ENCODE results near the gene IER5L.

IER5L gene

DNA sequence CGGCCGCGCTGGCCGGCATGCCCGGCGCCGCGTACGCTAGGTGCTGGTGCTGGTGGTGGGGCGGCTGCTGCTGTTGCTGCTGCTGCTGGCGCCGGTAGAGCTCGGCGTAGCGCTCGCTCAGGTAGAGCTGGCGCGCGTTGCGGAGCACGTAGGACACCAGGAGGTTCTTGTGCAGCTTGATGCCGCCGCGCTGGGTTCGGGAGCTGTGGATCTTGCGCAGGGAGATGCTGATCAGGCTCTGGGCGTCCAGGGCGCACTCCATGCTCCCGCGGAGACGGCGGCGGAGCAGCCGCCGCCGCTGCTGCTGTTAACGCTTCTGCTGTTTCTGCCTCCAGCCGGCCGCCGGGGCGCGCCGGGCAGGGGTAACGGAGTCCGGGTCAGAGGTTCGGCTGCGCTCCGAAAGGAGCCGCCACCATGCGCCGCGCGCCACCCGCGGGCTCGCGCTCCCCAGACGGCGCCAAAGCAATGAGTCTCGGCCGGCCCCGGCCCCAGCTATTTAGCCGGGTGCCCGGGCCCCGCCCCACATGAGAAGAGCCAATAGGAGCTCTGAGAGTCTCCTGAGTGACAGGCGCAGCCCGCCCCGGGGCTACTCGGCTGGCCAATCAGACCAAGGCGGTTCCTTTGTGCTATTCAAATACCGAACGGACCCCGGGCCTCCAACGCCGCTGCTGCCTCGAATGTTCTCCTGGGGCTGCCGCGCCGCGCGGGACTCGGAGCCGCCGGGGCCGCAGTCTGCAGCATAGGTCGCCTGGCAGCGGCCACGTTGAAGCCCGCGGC is at the start of gene IER5L:
Gene IER5L (minus strand): TSS at position 471 of the 777 bp plus-strand sequence. CDS start 209 bp downstream, at position 262.
- Histone ChIP-seq H3K4me1 (ENCODE audit: insufficient read depth, low read length) (peaks cover 52% of the 10 kb centered on the region), H3K9ac (ENCODE audit: low read depth, low read length) (peak within 1 kb of the TSS; percentile 60), H3K36me3 (ENCODE audit: insufficient read depth, low read length) (no peaks in the 10 kb centered on the region), H3K79me2 (ENCODE audit: insufficient read depth, low read length) (no peaks in the 10 kb centered on the region), H3K27me3 (ENCODE audit: insufficient read depth, low read length, poor library complexity) (peaks cover 48% of the 10 kb centered on the region), H3K4me3 (ENCODE audit: low read depth in 1 of 2, low read length in 2 of 2) (peak within 1 kb of the TSS; percentile 37 to 80; a peak in 3 of 4 replicates), H2AFZ (ENCODE audit: low read depth, low read length) (peak within 1 kb of the TSS; percentile 69), H3K27ac (ENCODE audit: low read length) (no peak within 1 kb of the TSS), H4K20me1 (ENCODE audit: insufficient read depth, low read length) (0 out of 2 replicates have a peak, but pooled peaks cover 5% of the 10 kb centered on the region), H3K9me3 (ENCODE audit: insufficient read depth, low read length, severe bottlenecking) (no peaks in the 10 kb centered on the region), H3K4me2 (ENCODE audit: insufficient read depth, low read length) (peak within 1 kb of the TSS; percentile 90)
- DNase-seq (peak; percentile 91), ATAC-seq (ENCODE audit: insufficient read depth, low read depth) (peak; percentile 89)
- TF ChIP-seq EZH2 (IDR thresholded peaks at IDR 0.05; ENCODE audit: borderline replicate concordance, low read depth, low read length, severe bottlenecking) (peak; percentile 95), CTCF (IDR thresholded peaks at IDR 0.05; ENCODE audit: borderline replicate concordance, extremely low read depth, low read length, poor library complexity, severe bottlenecking) (no peak)

DNA sequence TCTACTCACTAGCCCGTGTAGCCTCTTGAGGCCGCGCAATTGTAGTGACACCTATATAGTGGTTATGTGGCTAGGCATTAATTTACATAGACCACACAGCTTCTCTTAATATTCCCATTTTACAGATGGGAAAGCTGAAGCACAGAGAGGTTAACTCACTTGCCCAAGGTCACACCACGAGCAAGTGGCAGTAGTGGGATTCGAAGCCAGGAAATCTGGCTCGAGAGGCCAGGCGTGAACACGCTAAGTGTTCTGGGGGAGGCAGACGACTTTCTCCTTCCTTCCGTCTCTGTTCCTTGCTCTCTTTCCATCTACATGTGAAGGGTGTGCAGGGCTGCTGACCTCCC is 49.8 kb upstream of the IER5L start:
- no peak overlapping the region for H3K9ac ChIP-seq (ENCODE audit: low read depth, low read length)
- no peak overlapping the region for H3K27ac ChIP-seq (ENCODE audit: low read length)
- H2AFZ ChIP-seq (ENCODE audit: low read depth, low read length): no peak overlapping the region
- DNase-seq (no peak), ATAC-seq (ENCODE audit: insufficient read depth, low read depth) (no peak)
- H3K9me3 ChIP-seq (ENCODE audit: insufficient read depth, low read length, severe bottlenecking): no peaks in the 10 kb centered on the region
- H3K4me1 ChIP-seq (ENCODE audit: insufficient read depth, low read length): peaks cover 7% of the 10 kb centered on the region
- H3K4me3 ChIP-seq (ENCODE audit: low read depth in 1 of 2, low read length in 2 of 2): no peak overlapping the region
- TF ChIP-seq EZH2 (IDR thresholded peaks at IDR 0.05; ENCODE audit: borderline replicate concordance, low read depth, low read length, severe bottlenecking): no peak
- H4K20me1 ChIP-seq (ENCODE audit: insufficient read depth, low read length): no peaks in the 10 kb centered on the region
- no peaks in the 10 kb centered on the region for H3K36me3 ChIP-seq (ENCODE audit: insufficient read depth, low read length)
- no peaks in the 10 kb centered on the region for H3K27me3 ChIP-seq (ENCODE audit: insufficient read depth, low read length, poor library complexity)
- no peak overlapping the region for H3K4me2 ChIP-seq (ENCODE audit: insufficient read depth, low read length)
- no peaks in the 10 kb centered on the region for H3K79me2 ChIP-seq (ENCODE audit: insufficient read depth, low read length)

DNA sequence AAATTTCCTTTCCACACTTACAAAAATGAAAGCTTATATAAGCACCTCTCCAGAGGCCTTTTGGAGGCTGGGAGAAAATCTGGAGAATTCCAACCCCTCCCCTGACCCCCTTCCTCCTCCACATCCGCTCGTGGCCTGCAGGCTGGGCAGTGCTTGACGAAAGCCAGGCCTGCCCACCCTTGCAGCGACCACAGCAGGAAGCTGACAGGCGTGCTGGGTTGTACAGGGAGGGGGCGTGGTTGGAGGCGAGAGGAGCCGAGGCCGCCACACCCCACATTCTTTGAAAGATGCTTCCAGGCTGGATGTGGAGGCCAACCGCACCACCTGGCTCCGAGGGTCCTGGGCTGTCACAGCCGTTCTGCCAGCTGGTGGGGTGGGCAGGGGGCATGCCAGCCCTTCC is 47.8 kb upstream of the IER5L start:
- ATAC-seq (ENCODE audit: insufficient read depth, low read depth) (peak; percentile 84), DNase-seq (peak; percentile 73)
- H4K20me1 ChIP-seq (ENCODE audit: insufficient read depth, low read length): no peaks in the 10 kb centered on the region
- no peak overlapping the region for H3K4me3 ChIP-seq (ENCODE audit: low read depth in 1 of 2, low read length in 2 of 2)
- H3K4me2 ChIP-seq (ENCODE audit: insufficient read depth, low read length): no peak overlapping the region; the same call in 1 of the 2 replicates
- H3K9ac ChIP-seq (ENCODE audit: low read depth, low read length): no peak overlapping the region
- TF ChIP-seq EZH2 (IDR thresholded peaks at IDR 0.05; ENCODE audit: borderline replicate concordance, low read depth, low read length, severe bottlenecking) (no peak), CTCF (IDR thresholded peaks at IDR 0.05; ENCODE audit: borderline replicate concordance, extremely low read depth, low read length, poor library complexity, severe bottlenecking) (no peak)
- no peaks in the 10 kb centered on the region for H3K9me3 ChIP-seq (ENCODE audit: insufficient read depth, low read length, severe bottlenecking)
- no peak overlapping the region for H3K27ac ChIP-seq (ENCODE audit: low read length)
- H3K36me3 ChIP-seq (ENCODE audit: insufficient read depth, low read length): no peaks in the 10 kb centered on the region
- no peaks in the 10 kb centered on the region for H3K79me2 ChIP-seq (ENCODE audit: insufficient read depth, low read length)
- H3K27me3 ChIP-seq (ENCODE audit: insufficient read depth, low read length, poor library complexity): no peaks in the 10 kb centered on the region
- no peak overlapping the region for H2AFZ ChIP-seq (ENCODE audit: low read depth, low read length)
- peaks cover 7% of the 10 kb centered on the region for H3K4me1 ChIP-seq (ENCODE audit: insufficient read depth, low read length)

DNA sequence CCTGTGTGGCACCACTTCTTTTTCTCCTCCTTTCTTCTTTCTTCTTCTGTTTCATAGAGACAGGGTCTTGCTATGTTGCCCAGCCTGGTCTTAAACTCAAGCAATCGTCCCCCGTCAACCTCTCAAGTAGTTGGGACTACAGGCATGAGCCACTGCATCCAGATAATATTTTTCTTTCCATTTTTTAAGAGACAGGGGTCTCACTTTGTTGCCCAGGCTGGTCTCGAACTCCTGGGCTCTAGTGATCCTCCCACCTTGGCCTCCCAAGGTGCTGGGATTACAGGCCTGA is 47.4 kb upstream of the IER5L start:
- Histone ChIP-seq H3K9ac (ENCODE audit: low read depth, low read length) (no peak overlapping the region), H3K9me3 (ENCODE audit: insufficient read depth, low read length, severe bottlenecking) (no peaks in the 10 kb centered on the region), H3K36me3 (ENCODE audit: insufficient read depth, low read length) (no peaks in the 10 kb centered on the region), H2AFZ (ENCODE audit: low read depth, low read length) (no peak overlapping the region), H3K27ac (ENCODE audit: low read length) (no peak overlapping the region), H3K27me3 (ENCODE audit: insufficient read depth, low read length, poor library complexity) (no peaks in the 10 kb centered on the region), H3K4me1 (ENCODE audit: insufficient read depth, low read length) (peaks cover 7% of the 10 kb centered on the region), H3K4me2 (ENCODE audit: insufficient read depth, low read length) (no peak overlapping the region), H3K79me2 (ENCODE audit: insufficient read depth, low read length) (no peaks in the 10 kb centered on the region), H3K4me3 (ENCODE audit: low read depth in 1 of 2, low read length in 2 of 2) (no peak overlapping the region), H4K20me1 (ENCODE audit: insufficient read depth, low read length) (no peaks in the 10 kb centered on the region)
- TF ChIP-seq EZH2 (IDR thresholded peaks at IDR 0.05; ENCODE audit: borderline replicate concordance, low read depth, low read length, severe bottlenecking) (no peak), CTCF (IDR thresholded peaks at IDR 0.05; ENCODE audit: borderline replicate concordance, extremely low read depth, low read length, poor library complexity, severe bottlenecking) (no peak)
- no peak for DNase-seq
- ATAC-seq (ENCODE audit: insufficient read depth, low read depth): no peak

Measured in DND-41 (cell line).